Peyer's patch (tissue), 4 donors: ENCODE measurements around the gene LCLAT1.

ENCODE experiments used
- POLR2A ChIP-seq, 2 donors: fragments of 450-650 bp; IDR thresholded peaks; one replicate each; pipeline ENCODE4 v1.5.1; 2017; ENCODE audit warnings: antibody characterized with exemption in 2 of 2, mild to moderate bottlenecking in 2 of 2, moderate library complexity in 2 of 2
- TF ChIP-seq, protein P1 (sequence below), 6 experiments: fragments of 450-650 bp in 4 of 6; fragments of 200-600 bp in 2 of 6; sonication (generic) in 1 of 6; IDR thresholded peaks; one replicate each; pipeline ENCODE4 v1.5.1; 2017 to 2019; ENCODE audit warnings: antibody characterized with exemption in 6 of 6, mild to moderate bottlenecking in 3 of 6, moderate library complexity in 1 of 6

DNA sequence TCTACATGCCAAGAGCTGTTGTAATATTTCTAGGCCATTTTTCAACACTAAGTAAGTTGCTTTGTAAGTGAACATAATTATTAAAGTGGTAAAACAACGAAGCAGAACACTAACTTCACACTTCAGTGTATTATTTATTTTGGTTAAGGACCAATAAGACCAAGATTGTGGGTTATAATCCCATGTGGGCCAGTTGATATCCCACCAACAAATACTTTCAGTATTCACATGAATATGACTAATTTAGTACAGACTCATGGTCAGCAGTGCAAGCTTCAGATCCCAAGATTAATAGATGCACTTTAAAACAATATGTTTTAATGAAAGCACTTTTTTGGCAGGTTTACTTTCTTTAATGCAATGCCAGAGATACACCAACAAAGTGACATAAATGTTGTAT lies 154.3 kb downstream of the LCLAT1 start:
- TF ChIP-seq, protein P1, sequence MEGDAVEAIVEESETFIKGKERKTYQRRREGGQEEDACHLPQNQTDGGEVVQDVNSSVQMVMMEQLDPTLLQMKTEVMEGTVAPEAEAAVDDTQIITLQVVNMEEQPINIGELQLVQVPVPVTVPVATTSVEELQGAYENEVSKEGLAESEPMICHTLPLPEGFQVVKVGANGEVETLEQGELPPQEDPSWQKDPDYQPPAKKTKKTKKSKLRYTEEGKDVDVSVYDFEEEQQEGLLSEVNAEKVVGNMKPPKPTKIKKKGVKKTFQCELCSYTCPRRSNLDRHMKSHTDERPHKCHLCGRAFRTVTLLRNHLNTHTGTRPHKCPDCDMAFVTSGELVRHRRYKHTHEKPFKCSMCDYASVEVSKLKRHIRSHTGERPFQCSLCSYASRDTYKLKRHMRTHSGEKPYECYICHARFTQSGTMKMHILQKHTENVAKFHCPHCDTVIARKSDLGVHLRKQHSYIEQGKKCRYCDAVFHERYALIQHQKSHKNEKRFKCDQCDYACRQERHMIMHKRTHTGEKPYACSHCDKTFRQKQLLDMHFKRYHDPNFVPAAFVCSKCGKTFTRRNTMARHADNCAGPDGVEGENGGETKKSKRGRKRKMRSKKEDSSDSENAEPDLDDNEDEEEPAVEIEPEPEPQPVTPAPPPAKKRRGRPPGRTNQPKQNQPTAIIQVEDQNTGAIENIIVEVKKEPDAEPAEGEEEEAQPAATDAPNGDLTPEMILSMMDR (IDR thresholded peaks at IDR 0.05): no peak
- no peak for TF ChIP-seq POLR2A (IDR thresholded peaks at IDR 0.05)
